Ascending aorta (tissue), 2 donors: Measurements from ENCODE around the gene MAST3. TPM values are rescaled to one million over a fixed set of nuclear protein-coding genes. Genes with fewer than 3 reads are reported as not detected.

Experiments used
- DNase-seq, 2 donors: peaks; one replicate each; pipeline ENCODE4 v3.0.0-alpha.2; 2019; ENCODE audit warnings: low spot score in 2 of 2
- H3K27ac ChIP-seq, 2 donors: fragments of 200-600 bp; sonication (generic); one replicate each; pipeline ENCODE4 v1.5.1; 2016 to 2017; ENCODE audit warnings: mild to moderate bottlenecking in 1 of 2
- H3K27me3 ChIP-seq: fragments of 200-600 bp; sonication (generic); one replicate; pipeline ENCODE4 v1.5.1; 2017
- H3K36me3 ChIP-seq, 2 donors: fragments of 200-600 bp; sonication (generic); one replicate each; pipeline ENCODE4 v1.5.1; 2016
- H3K4me1 ChIP-seq, 2 donors: fragments of 200-600 bp; sonication (generic); one replicate each; pipeline ENCODE4 v1.5.1; 2016 to 2017; ENCODE audit warnings: mild to moderate bottlenecking in 1 of 2
- H3K4me3 ChIP-seq, 2 donors: fragments of 200-600 bp; sonication (generic); one replicate each; pipeline ENCODE4 v1.5.1; 2016 to 2017; ENCODE audit warnings: mild to moderate bottlenecking in 1 of 2
- H3K9me3 ChIP-seq, 2 donors: fragments of 200-600 bp; sonication (generic); one replicate each; pipeline ENCODE4 v1.5.1; 2016
- CTCF ChIP-seq, 3 experiments: fragments of 200-600 bp in 2 of 3; fragments of 450-650 bp in 1 of 3; sonication (generic) in 2 of 3; IDR thresholded peaks; one replicate each; pipeline ENCODE4 v1.5.1; 2016 to 2019; ENCODE audit warnings: antibody characterized with exemption in 3 of 3, mild to moderate bottlenecking in 1 of 3, moderate library complexity in 1 of 3
- intact Hi-C: fragments of 100-400 bp; cut with DNase I; formaldehyde crosslinking; loops from one replicate; pipeline ENCODE4 v1.15.1; 2023
- total RNA-seq: library from RNA; depleted of rRNA; stranded (reverse); fragments of >200 nt; gene quantifications from one replicate; pipeline ENCODE4 v1.1.0, GENCODE V29; 2016

The MAST3 gene
- total RNA-seq, 1 donor from 2014 or later = 32.8 TPM

GRCh38 chr19:18149596-18149975 lies 52.0 kb downstream of the MAST3 start:
- Histone ChIP-seq H3K4me1 (peaks cover 6 to 9% of the 10 kb centered on the region in 2 donors), H3K27ac (no peak overlapping the region), H3K9me3 (no peaks in the 10 kb centered on the region), H3K27me3 (no peaks in the 10 kb centered on the region), H3K4me3 (no peak overlapping the region), H3K36me3 (peaks cover 17 to 34% of the 10 kb centered on the region in 2 donors)
- TF ChIP-seq CTCF (IDR thresholded peaks at IDR 0.05) = no peak
- intact Hi-C loops = no loop called here
- no peak for DNase-seq

DNA sequence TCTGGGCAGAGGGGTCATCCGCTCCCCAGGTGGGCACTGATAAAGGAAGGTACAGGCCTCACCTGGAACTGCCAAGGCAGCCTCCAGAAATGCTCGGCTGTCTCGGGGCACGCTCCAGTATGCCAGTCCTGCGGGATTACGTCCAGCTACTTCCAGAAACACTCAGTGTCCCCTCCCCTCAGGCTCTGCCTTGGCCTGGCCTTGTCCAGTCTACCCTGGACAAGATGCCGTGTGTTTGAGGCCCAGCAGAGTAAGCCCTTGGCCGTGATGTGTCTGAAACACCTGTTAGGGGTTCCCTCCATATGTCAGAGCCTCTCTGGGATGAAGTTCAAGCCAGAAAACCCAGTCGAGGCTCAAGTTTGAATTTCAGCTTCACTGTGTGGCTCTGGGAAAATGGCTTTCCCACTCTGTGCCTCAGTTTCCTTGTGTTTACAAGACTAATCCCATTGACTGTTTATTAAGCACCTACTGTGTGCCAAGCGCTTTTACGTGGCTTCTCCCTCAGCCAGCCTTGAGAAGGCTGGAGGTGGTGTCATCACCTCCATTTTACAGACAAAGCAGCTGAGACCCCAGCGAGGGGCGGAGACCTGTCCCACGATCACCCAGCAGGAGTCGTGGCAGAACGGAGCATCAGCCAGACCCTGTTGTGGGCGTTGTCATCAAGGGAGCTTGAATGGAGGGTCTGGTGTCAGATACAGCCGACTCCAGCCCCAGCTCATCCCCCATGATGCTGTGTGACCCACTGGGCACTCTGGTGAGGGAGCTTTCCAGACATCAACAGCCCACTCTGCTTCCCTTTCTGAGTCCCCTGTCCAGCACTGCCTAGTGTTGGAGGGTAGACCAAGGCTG lies 53.4 kb downstream of the MAST3 start:
- no peak for DNase-seq
- Histone ChIP-seq H3K36me3 (peaks cover 3 to 25% of the 10 kb centered on the region in 2 donors), H3K4me3 (no peak overlapping the region), H3K27ac (no peak overlapping the region), H3K9me3 (no peaks in the 10 kb centered on the region), H3K27me3 (no peaks in the 10 kb centered on the region), H3K4me1 (peaks cover 6 to 9% of the 10 kb centered on the region in 2 donors)
- intact Hi-C loops = no loop called here
- no peak for TF ChIP-seq CTCF (IDR thresholded peaks at IDR 0.05)

- Histone ChIP-seq H3K4me1 (peaks cover 14 to 18% of the 10 kb centered on the region in 2 donors), H3K9me3 (no peaks in the 10 kb centered on the region), H3K27me3 (no peaks in the 10 kb centered on the region), H3K27ac (peak overlapping the region; percentile 93 to 95), H3K4me3 (peak overlapping the region; percentile 86 to 96), H3K36me3 (peaks cover 0 to 13% of the 10 kb centered on the region in 2 donors)
- intact Hi-C loops = loop anchor here (1.0 to 2.0 kb wide), 5 partner anchors 34 to 152 kb away; partner anchors contain the start of gene RAB3A
- peak; percentile 94 to 98 for DNase-seq
- peak; percentile 53 to 82 (median 69) for TF ChIP-seq CTCF (IDR thresholded peaks at IDR 0.05)
Measured at GRCh38 chr19:18152442-18152816, 54.9 kb downstream of the MAST3 start.

- TF ChIP-seq CTCF (IDR thresholded peaks at IDR 0.05) = no peak
- H3K36me3 ChIP-seq = peaks cover 0 to 9% of the 10 kb centered on the region in 2 donors
- H3K4me3 ChIP-seq = peak within 1 kb of the TSS; percentile 86 to 96
- H3K27ac ChIP-seq = peak within 1 kb of the TSS; percentile 93 to 95
- intact Hi-C loops = loop anchor here (1.0 to 2.0 kb wide), 5 partner anchors 34 to 152 kb away; partner anchors contain the start of gene RAB3A
- H3K9me3 ChIP-seq = no peaks in the 10 kb centered on the region
- peak; percentile 97 to 100 for DNase-seq
- H3K27me3 ChIP-seq = no peaks in the 10 kb centered on the region
- peaks cover 15 to 22% of the 10 kb centered on the region in 2 donors for H3K4me1 ChIP-seq
Measured at GRCh38 chr19:18152817-18153555, 55.4 kb downstream of the MAST3 start, which contains the start of gene PIK3R2. Gene PIK3R2, plus strand, starts transcription at chr19:18153163. Its CDS starts 2,717 bp downstream, at chr19:18155880.

GRCh38 chr19:18153556-18154134 lies 56.1 kb downstream of the MAST3 start:
- DNase-seq = no peak
- no peaks in the 10 kb centered on the region for H3K27me3 ChIP-seq
- peaks cover 15 to 22% of the 10 kb centered on the region in 2 donors for H3K4me1 ChIP-seq
- peaks cover 0 to 6% of the 10 kb centered on the region in 2 donors for H3K36me3 ChIP-seq
- intact Hi-C loops = loop anchor here (2.0 kb wide), 3 partner anchors 35 to 153 kb away; no protein-coding TSS in a partner anchor
- no peak for TF ChIP-seq CTCF (IDR thresholded peaks at IDR 0.05)
- no peaks in the 10 kb centered on the region for H3K9me3 ChIP-seq
- peak overlapping the region; percentile 86 to 96 for H3K4me3 ChIP-seq
- peak overlapping the region; percentile 71 to 95 for H3K27ac ChIP-seq
